Fibroblast of villous mesenchyme (primary cell): ENCODE results near the gene ZEB2. TPM values are rescaled to one million over a fixed set of nuclear protein-coding genes. Genes with fewer than 3 reads are reported as not detected.

Experiments
- DNase-seq: peaks from one replicate; pipeline ENCODE4 v3.0.0-alpha.2; 2010; ENCODE audit warnings: low read depth
- H3K4me3 ChIP-seq: 2 replicates; pipeline ENCODE4 v1.5.1; 2011; ENCODE audit warnings: low read depth, mild to moderate bottlenecking, low read length
- total RNA-seq: library from RNA; depleted of rRNA; stranded (reverse); fragments of >200 nt; gene quantifications from 2 replicates; pipeline ENCODE4 v1.2.3, GENCODE V29; 2012
- TF ChIP-seq, protein P1 (sequence below): IDR thresholded peaks from 2 replicates; pipeline ENCODE4 v1.5.1; 2012; ENCODE audit warnings: low read depth, mild to moderate bottlenecking, low read length; ENCODE audit not compliant: insufficient read depth

The ZEB2 gene
- total RNA-seq, 1 donor, result 50.1 TPM

DNA sequence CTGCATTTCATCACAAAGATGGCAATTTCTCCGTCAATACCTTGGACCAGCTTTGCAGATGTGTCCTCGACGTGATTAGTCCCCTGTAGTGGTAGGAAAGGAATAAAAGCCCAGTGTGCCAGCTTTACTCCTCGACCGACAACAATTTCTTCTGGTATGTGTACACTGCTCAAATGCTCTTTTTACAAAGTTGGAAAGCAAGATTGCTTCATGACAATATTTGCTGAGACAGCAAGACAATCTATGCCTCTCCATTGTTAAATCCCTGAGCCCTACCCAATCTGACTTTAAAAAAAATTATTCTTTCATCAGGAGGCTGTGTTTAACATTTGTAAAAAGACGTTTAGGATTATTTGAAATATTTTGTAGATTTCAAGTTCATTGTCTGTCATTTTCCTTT is 27.6 kb upstream of the ZEB2 start:
- DNase-seq, result no peak
- H3K4me3 ChIP-seq, result no peak overlapping the region
- TF ChIP-seq, protein P1, sequence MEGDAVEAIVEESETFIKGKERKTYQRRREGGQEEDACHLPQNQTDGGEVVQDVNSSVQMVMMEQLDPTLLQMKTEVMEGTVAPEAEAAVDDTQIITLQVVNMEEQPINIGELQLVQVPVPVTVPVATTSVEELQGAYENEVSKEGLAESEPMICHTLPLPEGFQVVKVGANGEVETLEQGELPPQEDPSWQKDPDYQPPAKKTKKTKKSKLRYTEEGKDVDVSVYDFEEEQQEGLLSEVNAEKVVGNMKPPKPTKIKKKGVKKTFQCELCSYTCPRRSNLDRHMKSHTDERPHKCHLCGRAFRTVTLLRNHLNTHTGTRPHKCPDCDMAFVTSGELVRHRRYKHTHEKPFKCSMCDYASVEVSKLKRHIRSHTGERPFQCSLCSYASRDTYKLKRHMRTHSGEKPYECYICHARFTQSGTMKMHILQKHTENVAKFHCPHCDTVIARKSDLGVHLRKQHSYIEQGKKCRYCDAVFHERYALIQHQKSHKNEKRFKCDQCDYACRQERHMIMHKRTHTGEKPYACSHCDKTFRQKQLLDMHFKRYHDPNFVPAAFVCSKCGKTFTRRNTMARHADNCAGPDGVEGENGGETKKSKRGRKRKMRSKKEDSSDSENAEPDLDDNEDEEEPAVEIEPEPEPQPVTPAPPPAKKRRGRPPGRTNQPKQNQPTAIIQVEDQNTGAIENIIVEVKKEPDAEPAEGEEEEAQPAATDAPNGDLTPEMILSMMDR, result no peak

DNA sequence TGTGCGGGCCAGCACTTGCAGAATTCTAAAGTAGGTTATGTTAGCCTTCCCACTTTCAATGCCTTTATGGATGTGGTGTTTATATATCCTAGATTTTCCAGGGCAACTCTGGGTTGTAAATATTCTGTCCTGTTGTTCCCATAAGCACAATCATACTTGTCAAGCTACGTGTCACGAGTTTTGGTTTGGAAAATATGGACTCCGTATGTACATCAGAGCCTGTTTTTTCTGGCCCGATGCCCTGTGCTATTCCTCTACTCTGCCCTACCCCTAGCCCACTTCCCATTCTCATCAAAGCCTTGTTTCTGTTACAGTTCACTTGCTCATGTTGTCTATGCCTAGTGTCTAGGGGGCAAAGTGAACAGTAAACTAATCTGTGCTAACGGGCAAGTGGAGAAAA is 27.0 kb upstream of the ZEB2 start:
- no peak for DNase-seq
- TF ChIP-seq, protein P1, result no peak

DNA sequence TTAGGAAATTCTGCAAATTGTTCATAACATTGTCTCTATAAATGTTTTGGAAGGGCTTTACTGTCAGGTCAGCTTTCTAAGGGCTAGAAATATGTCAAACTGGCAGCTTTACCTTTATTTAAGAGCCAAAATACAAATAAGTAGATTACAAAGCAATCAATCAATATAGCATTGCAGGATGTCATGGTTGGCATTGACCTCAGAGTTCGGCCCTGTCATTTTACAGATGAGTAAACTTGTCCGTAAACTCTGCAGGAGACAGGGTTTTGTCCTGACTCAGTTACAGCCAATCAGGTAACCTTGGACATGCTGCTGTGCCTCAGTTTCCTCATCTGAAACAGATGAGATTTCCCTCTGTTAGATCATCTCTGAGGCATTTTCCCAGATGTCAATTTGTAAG is 25.9 kb upstream of the ZEB2 start:
- DNase-seq, result no peak
- no peak overlapping the region for H3K4me3 ChIP-seq
- TF ChIP-seq, protein P1, result no peak

More for the DNA sequence above, 27.0 kb upstream of the ZEB2 start:
- no peak overlapping the region for H3K4me3 ChIP-seq

DNA sequence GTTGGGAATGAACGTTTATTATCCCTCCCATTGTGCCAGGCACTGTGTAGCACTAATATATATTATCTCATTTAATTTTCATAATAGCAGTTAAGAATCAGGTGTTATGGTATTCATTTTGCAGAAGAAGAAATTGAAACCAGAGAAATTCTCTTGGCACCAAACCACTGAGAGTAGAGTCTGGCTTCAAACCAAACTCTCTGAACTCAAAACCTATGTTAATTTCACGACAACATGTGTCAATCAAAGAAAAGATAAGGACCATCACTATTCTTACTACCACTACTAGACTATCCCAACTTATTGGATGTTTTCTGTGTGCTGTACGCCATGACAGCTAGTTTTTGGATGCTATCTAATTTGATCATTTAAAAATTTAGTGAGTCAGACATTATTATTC is 24.1 kb upstream of the ZEB2 start:
- TF ChIP-seq, protein P1, result no peak
- no peak overlapping the region for H3K4me3 ChIP-seq
- no peak for DNase-seq

DNA sequence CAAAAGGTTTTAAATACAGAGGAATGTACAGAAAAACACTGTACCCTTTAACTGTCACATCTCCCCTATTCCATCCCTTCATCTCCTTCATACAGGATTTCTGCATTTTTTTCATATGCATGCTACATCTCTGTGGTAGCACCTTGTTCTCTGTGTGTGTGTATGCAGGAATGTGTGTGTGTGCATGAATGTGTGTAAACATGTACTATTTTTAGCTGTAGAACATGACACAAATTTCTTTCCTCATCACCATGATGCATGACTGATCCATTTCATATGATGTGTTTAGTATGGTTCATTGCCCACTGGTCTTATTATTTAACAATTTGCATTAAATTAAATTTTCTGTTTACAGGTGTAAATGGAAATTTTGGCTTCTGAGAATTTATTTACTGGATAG is 21.5 kb upstream of the ZEB2 start:
- TF ChIP-seq, protein P1, result no peak
- no peak overlapping the region for H3K4me3 ChIP-seq
- no peak for DNase-seq

DNA sequence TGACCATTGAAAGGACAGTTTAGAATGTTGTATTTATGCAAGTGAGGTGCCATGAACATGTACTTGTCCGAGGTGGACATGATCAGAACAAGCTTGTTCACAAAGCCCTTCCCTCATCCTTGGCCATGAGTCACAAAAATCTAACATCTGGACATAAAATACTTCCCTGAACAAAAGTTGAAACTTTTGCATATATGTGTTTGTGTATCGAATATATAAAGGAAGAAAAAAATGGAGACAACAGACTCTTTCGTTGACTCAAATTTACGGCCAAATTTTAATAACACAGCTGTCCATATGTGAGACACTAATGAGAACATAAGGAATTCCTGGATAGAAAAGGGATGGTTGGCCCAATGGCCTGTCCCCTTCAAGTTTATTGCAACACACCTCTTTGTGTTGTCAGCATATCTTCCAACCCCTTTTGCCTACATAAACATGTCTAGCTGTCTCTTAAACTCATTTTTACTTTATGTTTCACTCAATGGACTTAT is 19.4 kb upstream of the ZEB2 start:
- TF ChIP-seq, protein P1, result no peak
- H3K4me3 ChIP-seq, result no peak overlapping the region
- DNase-seq, result no peak

DNA sequence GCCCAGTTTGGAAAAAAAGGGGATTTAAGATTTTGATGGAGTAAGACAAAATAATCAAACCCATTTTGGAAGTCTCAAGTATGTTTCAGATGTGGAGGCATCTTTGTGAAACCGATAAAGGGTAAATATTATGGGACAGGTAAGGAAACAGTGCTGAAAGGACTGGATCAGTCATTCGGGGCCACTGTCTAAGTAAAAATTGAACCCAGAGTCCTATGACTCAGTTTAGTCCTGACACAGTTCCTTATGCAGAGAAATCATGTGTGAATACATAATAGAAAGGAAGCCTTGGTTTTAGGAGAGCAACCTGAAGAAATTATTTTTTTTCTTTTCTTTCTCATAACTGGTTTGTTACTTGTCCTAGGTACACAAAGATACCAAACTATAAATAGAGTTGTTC is 15.4 kb upstream of the ZEB2 start:
- no peak overlapping the region for H3K4me3 ChIP-seq
- TF ChIP-seq, protein P1, result no peak
- no peak for DNase-seq
